GM19468 (cell line): ENCODE measurements around the gene PRRT4.

Experiments used
- ATAC-seq: cut with Tn5 transposase; IDR thresholded peaks from one replicate; pipeline ENCODE4 v1.9.1; 2021; ENCODE audit warnings: mild to moderate bottlenecking, moderate library complexity, moderate number of reproducible peaks; ENCODE audit not compliant: unreplicated experiment; ENCODE audit errors: extremely low read depth

Gene PRRT4

DNA sequence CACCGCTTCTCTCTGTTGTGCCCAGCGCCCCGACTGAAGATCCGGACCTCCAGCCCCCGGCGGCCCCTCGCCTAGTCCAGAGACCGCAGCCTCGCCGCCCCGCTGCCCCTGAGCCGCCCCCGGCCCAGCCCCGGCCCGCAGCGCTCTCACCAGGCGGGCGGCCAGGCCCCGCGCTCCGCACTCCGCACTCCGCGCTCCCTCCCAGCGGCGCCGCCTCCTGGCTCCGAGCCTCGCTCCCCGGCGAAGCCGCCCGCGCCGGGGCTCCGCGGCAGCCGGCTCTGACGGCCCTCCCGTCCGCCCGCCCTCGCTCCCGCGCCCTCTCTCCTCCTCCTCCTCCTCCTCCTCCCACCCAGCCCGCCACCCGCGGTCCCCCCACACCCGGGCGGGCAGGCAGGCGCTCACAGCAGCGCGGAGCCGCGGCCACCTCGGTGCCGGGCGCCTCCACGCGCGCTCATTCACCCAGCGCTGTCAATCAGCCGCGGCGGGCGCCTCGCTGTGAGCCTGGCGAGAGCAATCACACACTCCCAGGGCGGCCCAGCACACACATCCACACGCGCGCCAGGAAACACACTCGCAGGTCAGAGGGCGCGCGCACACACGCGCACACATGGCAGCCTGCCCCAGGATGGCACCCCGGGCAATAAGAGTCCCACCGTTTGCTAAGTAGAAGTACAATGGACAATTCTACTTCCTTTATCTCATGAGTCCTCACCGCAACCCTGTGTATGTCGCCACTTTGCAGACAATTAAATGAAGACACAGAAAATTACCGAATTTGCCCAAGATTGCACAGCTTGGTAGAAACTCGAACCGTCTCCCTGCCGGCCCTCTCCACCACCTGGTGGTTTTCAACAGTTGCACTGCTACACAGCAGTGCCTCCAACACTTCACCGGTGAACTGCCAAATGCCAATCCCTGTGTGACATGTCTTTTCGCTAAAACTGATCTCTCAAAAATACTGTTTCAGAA lies at the start of gene PRRT4:
TSS of gene PRRT4 (minus strand) at position 280 of the 969 bp plus-strand sequence.
- ATAC-seq = no peak

DNA sequence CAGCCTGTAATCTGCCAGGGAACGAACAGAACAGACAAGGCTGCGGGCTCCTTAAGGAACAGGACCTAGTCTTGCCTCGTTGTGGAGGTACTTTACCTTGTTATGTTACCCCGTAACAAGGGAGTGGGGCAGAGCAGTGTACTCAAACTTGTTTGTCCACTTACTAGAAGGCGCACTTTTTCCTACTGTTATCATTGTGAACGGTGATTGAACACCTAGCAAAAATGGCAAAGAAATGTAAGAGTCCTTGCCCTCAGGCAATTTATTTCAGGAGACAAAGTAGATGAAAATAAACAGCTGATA lies 48.9 kb upstream of the PRRT4 start:
- no peak for ATAC-seq

DNA sequence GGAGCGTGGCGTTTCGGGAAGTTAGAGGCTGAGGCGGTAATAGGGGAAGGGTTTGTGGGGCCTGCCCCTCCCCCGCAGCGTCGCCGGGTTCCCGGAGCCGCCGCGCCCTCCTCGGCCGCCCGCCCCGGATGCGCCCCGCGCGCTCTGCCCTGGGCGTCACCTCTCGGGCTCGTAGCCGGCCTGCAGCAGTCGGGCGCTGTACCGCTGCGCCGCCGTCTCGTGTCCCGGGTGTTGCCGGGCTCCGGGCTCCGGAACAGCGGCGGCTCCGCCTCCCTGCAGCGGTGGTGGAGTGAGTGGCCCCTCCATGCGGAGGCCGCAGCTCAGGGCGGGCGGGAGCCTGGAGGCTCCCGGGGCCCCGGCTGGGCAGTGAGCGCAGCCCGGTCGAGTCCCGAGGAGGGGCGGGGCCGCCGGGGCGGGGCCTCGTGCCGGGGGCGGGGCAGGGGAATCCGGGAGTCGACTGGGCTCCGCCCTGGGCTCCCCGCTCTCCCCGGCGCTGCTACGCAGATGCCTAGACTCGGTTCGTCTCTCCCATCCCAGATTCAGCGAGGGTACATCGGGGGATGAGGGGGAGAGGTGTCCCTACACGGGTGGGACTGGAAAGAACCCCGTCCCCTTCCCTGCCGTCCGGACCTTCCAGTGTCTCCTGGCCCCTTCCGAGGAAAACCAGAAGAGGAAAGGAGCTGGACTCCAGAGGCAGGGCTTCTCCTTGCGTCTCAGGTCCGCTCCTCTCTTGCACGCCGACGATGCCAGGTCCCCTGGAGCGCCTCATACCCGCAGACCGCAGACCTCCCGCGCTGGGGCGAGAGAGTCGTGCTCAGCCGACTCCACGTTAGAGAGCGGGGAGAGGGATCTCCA lies 48.3 kb upstream of the PRRT4 start, which contains the start of gene IMPDH1:
TSS of gene IMPDH1 (minus strand) at position 387 of the 855 bp plus-strand sequence. CDS start at position 306, 81 bp downstream.
- peak; percentile 74 for ATAC-seq

DNA sequence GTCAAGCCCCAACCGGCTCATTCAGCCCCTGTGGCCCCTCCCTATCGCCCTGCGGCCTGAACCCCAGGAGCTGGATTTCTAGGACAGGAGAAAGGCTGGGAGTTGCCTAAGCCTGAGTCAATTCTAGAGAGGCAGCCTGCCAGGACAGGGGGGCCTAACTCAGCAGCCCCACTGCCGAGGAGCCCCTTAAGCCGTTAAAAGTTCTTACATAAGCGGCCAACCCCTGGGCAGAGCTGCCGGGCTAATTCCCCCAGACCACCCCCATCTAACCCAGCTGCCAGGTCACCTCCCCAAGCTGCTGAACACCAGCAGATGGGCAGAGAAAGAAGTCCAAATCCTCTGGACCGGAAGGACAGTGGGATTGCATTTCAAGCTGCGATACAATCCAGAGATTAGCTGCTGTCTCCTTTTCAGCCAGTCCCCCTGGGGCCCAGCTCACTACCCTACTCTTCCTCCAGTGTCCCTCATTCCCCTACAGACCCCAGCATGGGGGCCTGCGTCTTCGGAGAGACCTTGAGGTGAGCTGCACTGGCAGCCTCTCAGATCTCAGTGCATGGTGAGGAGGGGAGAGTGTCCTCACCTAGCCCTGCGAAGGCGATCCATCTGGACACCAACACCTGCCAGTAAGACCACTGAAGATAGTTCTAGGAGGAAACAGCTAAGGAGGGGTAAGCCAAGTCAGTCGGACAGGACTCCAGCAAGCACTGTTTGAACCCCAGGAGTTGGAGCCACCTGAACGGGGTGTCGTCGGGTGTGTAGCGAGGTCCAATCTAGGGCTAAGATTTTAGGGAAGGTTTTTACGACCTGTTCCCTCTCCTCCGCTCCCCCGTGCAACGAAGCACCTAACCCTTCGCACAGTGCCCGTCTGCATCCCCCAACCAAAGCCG lies 47.5 kb upstream of the PRRT4 start:
- ATAC-seq = no peak

DNA sequence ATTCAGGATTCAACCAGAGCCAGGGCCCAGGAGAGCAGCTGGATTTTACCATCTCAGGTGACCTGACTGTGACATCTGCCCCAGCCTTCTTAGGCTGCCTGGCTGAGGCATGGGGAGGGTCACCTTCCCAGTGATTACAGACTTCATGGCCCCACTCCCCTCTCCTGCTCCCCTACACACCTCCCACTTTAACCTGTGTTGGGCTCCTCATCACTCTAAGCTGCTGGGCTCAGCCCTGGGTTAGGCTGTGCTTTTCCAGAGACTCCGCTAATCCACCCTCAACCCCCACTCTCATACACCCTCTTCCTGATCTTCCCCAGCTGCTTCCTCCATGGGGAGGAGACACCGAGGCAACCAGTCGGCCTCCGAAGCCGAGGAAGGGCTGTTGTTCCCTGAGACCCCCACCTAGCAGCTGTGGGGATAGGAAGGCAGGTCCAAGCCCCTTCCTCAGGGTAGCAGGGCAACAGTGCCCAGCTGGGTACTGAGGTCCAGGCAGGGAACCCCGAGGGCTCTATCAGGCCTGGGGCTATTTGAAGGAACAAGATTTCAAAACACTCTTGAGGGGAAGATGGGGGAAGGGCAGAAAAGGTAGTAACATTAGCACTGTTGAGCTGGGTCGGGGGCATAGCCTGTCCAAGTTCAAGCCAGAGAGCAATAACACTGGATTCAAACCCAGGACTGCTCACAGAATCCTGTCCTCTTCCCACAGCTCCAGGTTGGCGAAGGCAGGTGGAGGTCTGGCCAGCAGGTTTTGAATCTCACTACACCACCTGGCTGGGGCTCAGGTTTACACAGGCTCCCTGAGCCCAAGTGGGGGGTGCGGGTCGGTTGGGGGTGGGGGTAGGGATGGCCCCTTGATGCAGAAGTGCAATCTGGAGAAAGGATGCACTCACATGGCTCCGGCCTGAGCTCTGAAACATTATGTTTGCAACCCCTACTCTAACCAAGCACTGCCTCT lies 46.5 kb upstream of the PRRT4 start:
- no peak for ATAC-seq

DNA sequence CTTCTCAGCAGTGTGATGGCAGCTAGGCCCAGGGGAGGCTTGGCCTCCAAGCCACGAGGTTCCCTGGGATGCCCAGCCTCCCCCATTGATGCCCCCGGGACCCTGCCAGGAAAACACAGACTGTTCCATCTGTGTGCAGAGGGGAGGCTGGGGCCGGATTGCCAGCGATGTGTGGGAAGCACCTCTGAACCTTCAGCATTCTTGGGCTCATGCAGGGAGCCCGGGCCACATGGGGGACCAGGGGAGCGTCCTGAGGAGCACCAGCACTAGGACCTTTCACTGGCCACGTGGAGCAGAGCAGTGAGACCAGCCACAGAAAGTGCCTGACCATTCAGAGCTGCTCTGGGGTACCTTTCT lies 45.7 kb upstream of the PRRT4 start:
- ATAC-seq = no peak

GRCh38 chr7:128406314-128407232 lies 45.1 kb upstream of the PRRT4 start:
- ATAC-seq = no peak

DNA sequence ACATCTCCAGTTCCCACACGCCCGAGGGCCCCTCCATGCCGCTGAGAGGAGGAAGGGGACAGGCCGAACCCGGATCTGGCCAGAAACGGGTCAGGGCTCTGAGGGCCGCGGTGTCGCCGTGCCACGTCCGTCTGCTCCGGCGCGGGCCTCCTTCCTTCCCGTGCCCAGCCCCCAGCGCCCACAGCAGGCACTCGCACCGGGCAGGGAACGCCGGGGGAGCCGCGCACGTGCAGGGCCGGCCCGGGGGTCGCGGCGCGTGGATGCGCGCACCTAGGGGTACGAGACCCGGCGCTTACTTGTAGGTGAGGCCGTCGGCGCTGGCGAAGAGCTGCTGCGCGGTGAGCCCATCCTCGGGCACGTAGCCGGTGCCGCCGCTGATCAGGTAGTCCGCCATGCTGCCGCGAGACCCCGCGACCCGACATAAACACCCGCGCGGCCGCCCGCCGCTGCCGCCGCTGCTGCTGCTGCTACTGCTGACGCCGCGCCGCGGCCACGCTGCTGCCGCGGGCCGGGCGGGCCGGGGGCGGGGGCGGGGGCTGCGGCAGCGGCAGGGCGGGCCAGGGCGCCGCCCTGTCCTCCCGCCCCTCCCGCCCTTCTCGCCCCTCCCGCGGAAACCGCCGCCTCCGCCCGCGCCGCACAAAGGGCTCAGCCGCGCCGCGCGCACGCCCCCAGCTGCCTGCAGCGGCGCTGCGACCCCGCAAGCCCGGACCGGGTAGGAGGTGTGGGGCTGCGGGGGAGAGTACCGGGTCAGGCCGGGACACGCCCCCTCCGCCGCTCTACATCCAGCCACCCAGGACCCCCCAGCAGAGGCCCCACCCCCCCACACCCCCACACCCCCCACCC lies 44.2 kb upstream of the PRRT4 start:
- no peak for ATAC-seq

DNA sequence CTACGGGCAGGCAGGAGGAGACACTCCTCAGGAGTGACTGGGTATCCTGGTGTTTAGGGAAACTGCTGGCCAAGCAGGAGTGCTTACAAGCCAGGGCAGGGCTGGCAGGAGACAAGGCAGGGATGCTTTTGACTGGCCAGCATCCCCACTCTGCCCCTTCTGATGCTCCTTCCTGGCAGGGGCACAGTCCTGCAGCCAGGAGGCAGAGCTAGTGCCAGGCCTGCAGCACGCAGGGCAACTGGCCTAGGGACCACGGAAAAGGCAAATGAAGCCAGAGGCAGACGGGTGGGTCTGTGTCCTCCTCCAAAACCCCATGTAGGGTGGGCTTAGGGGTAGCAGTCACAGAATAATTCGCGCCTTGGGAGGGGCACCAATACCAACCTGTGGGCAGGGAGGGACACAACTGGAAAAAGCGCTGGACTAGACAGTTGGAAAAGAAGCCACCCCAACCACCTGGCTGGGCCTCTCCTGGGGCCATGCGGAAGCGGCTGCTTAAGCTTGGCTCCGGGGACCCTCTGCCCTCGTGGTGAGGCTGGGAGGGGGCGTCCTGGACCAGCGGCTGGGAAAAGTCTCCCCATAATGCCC lies 43.5 kb upstream of the PRRT4 start:
- ATAC-seq = no peak

GRCh38 chr7:128404143-128404681 lies 42.7 kb upstream of the PRRT4 start:
- ATAC-seq = no peak

GRCh38 chr7:128403676-128404075 lies 42.2 kb upstream of the PRRT4 start:
- no peak for ATAC-seq

DNA sequence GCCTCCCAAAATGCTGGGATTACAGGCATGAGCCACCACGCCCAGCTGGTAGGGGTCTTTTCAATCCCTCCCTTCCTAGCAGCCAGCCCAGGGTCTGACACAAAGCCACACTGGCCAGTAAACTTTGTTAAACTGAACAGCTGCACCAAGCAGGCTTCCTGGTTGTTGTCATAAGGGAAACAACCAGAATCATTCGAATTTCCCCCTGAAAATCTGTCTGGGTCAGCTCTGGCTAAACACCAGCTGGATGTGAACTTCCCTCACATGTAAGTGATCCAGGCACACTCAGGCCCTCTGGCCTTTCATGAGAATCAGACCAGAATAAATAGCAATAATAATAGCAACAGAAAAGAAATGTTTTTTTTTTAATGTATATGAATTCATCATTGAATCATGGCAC lies 40.9 kb upstream of the PRRT4 start:
- no peak for ATAC-seq

DNA sequence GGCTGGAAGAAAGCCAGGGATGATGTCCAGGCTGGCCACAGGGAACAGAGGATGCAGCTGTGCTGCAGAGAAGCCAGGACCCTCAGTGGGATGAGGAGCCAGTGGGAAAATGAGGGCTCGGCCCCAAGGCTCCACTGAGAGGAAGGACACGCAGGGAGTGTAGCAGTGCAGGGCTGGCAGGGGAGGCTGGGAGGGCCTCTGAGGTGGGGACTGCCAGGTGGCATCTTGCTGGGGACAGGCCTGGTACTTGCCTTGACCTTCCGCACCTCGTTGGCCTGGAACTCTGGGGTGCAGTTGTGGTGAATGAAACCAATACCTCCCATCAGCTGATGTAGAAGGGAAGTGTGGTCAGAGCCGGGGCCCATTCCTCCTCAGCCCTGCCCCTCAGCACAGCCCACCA lies 39.1 kb upstream of the PRRT4 start:
- ATAC-seq = no peak

DNA sequence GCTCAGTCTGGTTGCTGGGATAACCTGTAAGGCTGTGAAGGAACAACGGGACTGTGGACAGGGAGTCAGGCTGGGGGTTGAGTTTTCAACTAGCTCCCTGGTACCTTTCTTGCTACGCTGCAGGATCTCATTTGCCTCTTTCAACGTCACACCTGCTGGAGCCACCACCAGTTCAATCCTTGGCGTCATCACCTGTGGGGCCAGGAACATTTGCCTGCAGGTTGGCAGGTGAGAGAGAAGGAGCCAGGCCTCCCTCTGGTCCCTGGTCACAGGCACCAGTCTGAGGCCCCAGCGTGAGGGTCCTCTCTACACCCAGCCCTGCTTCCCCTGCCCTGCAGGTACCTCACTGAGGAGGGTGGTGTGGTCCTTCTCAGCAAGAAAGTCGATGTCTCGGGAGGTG lies 38.5 kb upstream of the PRRT4 start:
- ATAC-seq = no peak

DNA sequence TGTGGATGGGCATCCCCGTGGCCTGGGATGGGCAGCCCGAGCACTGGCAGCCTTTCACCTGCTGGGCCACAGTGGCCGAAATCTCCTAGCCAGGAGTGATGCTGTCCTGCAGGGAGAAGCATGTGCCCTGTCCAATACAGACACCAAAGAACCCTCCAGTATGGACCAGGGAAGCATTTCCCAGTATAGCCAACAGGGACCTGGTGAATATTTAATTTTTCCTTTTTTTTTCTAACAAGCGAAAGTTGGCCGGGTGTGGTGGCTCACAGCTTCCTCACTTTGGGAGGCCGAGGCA lies 37.3 kb upstream of the PRRT4 start:
- no peak for ATAC-seq

DNA sequence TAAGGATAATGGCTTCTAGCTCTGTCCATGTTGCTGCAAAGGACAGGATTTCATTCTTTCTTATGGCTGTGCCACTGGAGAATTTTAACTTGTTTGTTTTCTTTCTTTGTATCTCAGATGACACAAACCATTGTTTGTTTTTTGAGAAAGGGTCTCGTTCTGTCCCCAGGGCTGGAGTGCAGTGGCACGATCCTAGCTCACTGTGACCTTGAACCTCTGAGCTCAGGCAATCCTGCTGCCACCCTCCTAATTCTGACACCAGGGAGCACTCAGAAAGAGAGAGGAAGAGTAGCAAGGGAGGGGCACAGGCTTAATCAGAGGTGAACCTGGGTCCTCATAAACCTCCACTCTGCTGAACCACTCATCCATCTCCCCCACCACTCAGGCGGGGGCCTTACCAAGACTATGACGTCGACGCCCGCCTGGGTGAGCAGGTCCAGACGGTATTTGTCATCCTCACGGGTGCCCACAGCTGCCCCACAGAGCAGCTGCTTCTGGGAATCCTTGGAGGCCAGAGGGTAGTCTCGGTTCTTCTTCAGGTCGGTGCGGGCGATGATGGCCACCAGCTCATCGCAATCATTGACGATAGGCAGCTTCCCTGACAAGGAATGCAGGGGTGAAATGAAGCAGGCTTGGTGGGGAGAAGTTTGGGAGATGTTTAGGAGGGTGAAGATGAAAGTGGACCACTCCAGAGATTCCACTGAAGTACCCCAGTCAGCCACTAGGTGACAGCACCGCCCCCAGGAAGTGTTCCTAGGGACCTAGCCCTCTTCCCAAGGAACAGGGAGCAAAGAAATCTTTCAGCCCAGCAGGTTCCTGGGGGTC lies 36.7 kb upstream of the PRRT4 start:
- no peak for ATAC-seq
